Endothelial cell (in vitro differentiated cells): ENCODE measurements around the gene GAGE10. TPM values are rescaled to one million over a fixed set of nuclear protein-coding genes. Genes with fewer than 3 reads are reported as not detected.
"Not testable (repeated sequence)": the region's sequence is repeated elsewhere in the genome, so short reads cannot be mapped to it uniquely, and the experiment has no call there.

Source experiments
- DNase-seq: peaks from one replicate; pipeline ENCODE4 v3.0.0; 2021; ENCODE audit warnings: low spot score
- H3K27ac Mint-ChIP-seq: one replicate; pipeline ENCODE4 v1.8.0; 2021; ENCODE audit warnings: mixed read lengths, inconsistent platforms; ENCODE audit not compliant: unreplicated experiment
- H3K27me3 Mint-ChIP-seq: one replicate; pipeline ENCODE4 v1.8.0; 2021; ENCODE audit warnings: mild to moderate bottlenecking, moderate library complexity, mixed read lengths, inconsistent platforms; ENCODE audit not compliant: unreplicated experiment
- H3K36me3 Mint-ChIP-seq: one replicate; pipeline ENCODE4 v1.8.0; 2021; ENCODE audit warnings: mild to moderate bottlenecking, low read depth, mixed read lengths, inconsistent platforms; ENCODE audit not compliant: unreplicated experiment
- H3K4me1 Mint-ChIP-seq: one replicate; pipeline ENCODE4 v1.8.0; 2021; ENCODE audit warnings: mild to moderate bottlenecking, mixed read lengths, inconsistent platforms; ENCODE audit not compliant: unreplicated experiment
- H3K4me3 Mint-ChIP-seq: one replicate; pipeline ENCODE4 v1.8.0; 2021; ENCODE audit warnings: mild to moderate bottlenecking, mixed read lengths, inconsistent platforms; ENCODE audit not compliant: unreplicated experiment
- H3K9me3 Mint-ChIP-seq: one replicate; pipeline ENCODE4 v1.8.0; 2021; ENCODE audit warnings: mixed read lengths, inconsistent platforms; ENCODE audit not compliant: unreplicated experiment
- total RNA-seq: library from RNA; stranded (reverse); fragmentation: NEBNext Ultra II Directional; extraction: Animal tissue kit (Norgen Biotek cat#: 25700); gene quantifications from one replicate; pipeline ENCODE4 v1.2.1, GENCODE V29; 2021; ENCODE audit not compliant: unreplicated experiment
- TF ChIP-seq, protein P1 (sequence below): fragments of 200-600 bp; sonication (generic); IDR thresholded peaks from one replicate; pipeline ENCODE4 v1.5.0; 2021; ENCODE audit warnings: antibody characterized with exemption; ENCODE audit not compliant: unreplicated experiment

Gene GAGE10
- total RNA-seq, 1 donor from 2014 or later, result not detected

DNA sequence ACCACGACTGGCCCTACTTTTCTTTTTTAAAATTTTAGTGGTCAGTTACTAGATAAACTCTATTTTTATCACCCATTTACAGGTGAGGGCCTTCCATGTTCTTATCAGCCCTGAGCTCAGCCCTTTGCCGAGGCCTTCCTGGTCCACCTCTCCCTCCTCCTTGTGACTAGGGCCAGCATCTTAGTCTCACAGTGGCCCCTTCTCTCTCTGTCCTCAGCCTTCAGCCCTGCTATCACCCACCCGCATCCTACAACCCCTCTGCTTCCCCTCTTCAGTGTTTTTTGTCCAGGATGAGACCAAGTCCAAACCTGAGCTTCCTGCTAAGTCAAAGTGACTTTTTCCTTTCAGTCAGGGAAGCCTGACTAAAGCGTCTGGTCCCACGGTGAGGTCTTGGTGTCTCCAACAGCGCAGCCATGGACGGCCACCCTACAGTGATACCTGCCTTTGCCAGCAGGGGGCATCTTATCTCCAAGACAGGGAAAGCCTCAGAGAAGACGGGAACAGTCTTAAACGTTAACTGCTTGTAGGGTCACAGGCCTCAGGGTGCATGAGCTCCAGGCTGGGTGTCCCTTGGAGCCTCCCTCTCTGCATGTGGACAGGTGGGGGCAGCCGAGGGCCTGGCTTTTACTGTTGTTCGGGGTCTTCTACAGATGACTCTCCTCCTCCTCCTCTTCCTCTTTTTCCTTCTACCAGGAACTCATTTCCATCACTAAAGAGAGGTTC lies 11.7 kb upstream of the GAGE10 start:
- no peak overlapping the region for H3K4me3 Mint-ChIP-seq
- no peak overlapping the region for H3K27ac Mint-ChIP-seq

DNA sequence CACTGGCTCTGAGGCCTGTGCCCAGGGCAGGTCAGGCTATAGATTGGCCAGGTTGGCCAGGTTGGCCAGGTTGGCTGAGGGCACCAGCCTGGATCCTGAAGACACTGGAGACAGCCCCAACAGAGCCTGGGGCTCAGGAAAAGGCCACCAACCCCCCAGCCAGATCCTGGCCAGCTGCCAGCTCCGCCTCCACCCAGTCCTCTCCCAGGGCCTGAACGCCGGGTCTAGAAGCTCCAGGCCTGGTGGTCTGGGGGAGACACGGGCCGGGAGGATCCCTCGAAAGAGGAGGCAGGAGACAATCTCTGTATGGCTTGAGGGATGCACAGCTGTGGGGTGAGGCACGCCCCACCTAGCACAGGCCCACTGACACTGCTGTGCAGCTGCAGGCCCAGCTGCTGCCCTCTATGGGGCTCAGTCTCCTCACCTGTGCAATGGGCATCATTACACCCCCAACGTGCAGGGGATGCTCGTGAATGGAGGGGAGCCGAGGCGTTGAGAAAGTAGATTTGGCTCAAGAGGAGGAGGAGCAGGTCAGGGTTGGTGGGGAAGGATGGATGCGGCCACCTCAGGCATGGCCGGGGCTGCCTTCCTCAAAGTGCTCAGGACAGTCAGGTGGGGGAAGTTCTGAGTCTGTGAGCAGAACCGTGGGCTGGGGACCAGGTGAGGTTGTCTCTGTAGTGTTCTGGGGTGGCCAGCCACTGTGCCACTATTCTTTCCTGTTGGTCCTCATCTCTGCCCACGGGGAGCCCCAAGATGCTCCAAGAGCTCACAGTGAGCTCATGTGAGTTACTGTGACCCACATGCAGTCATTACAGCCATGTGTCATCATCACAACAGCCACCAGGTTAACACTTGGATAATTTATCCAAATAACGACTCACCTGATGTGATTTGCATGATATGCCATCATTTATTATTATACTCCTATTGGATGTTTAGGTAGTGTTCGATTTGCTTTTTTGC lies 10.8 kb upstream of the GAGE10 start:
- no peaks in the 10 kb centered on the region for H3K9me3 Mint-ChIP-seq
- peaks cover 2% of the 10 kb centered on the region for H3K27me3 Mint-ChIP-seq
- H3K27ac Mint-ChIP-seq, result no peak overlapping the region
- H3K4me1 Mint-ChIP-seq, result no peaks in the 10 kb centered on the region
- TF ChIP-seq, protein P1, sequence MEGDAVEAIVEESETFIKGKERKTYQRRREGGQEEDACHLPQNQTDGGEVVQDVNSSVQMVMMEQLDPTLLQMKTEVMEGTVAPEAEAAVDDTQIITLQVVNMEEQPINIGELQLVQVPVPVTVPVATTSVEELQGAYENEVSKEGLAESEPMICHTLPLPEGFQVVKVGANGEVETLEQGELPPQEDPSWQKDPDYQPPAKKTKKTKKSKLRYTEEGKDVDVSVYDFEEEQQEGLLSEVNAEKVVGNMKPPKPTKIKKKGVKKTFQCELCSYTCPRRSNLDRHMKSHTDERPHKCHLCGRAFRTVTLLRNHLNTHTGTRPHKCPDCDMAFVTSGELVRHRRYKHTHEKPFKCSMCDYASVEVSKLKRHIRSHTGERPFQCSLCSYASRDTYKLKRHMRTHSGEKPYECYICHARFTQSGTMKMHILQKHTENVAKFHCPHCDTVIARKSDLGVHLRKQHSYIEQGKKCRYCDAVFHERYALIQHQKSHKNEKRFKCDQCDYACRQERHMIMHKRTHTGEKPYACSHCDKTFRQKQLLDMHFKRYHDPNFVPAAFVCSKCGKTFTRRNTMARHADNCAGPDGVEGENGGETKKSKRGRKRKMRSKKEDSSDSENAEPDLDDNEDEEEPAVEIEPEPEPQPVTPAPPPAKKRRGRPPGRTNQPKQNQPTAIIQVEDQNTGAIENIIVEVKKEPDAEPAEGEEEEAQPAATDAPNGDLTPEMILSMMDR, result no peak
- no peak overlapping the region for H3K4me3 Mint-ChIP-seq
- DNase-seq, result no peak
- no peaks in the 10 kb centered on the region for H3K36me3 Mint-ChIP-seq

More for the DNA sequence above, 11.7 kb upstream of the GAGE10 start:
- peak; percentile 76 for DNase-seq
- Mint-ChIP-seq H3K27me3 (peaks cover 2% of the 10 kb centered on the region), H3K4me1 (no peaks in the 10 kb centered on the region), H3K36me3 (no peaks in the 10 kb centered on the region), H3K9me3 (no peaks in the 10 kb centered on the region)
- TF ChIP-seq, protein P1, result peak; percentile 67

DNA sequence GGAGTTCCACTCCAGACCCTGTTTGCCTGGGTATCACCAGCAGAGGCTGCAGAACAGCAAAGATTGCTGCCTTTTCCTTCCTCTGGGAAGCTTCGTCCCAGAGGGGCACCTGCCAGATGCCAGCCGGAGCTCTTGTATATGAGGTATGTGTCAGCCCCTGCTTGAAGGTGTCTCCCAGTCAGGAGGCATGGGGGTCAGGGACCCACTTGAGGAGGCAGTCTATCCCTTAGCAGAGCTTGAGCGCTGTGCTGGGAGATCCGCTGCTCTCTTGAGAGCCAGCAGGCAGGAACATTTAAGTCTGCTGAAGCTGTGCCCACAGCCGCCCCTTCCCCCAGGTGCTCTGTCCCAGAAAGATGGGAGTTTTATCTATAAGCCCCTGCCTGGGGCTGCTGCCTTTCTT lies 4.2 kb upstream of the GAGE10 start:
- not testable (repeated sequence) for DNase-seq, H3K4me3 Mint-ChIP-seq, H3K27me3 Mint-ChIP-seq, H3K4me1 Mint-ChIP-seq, H3K36me3 Mint-ChIP-seq, H3K27ac Mint-ChIP-seq, H3K9me3 Mint-ChIP-seq

DNA sequence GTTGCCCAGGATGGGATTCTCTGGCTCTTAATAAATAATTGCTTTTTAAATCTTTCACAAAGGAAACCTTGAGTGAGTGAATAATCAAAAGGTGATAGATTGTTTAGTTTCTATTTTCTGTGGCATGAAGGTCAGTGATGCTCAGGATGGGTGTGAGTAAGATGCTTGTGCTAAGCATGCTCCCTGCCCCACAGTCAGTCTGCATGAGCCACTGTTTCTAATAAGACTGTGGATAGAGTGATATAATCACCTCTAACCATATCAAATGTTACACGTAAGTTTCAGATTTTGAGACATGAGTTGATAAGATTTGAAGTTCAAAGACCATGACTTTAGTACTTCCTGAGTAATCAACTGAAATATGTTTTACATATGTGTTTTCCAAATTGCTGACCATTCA lies 2.7 kb upstream of the GAGE10 start:
- H3K9me3 Mint-ChIP-seq, result no peaks in the 10 kb centered on the region
- DNase-seq, result no peak
- H3K27me3 Mint-ChIP-seq, result no peaks in the 10 kb centered on the region
- H3K4me3 Mint-ChIP-seq, result no peak overlapping the region
- TF ChIP-seq, protein P1, result no peak
- H3K4me1 Mint-ChIP-seq, result no peaks in the 10 kb centered on the region
- no peaks in the 10 kb centered on the region for H3K36me3 Mint-ChIP-seq
- H3K27ac Mint-ChIP-seq, result no peak overlapping the region

DNA sequence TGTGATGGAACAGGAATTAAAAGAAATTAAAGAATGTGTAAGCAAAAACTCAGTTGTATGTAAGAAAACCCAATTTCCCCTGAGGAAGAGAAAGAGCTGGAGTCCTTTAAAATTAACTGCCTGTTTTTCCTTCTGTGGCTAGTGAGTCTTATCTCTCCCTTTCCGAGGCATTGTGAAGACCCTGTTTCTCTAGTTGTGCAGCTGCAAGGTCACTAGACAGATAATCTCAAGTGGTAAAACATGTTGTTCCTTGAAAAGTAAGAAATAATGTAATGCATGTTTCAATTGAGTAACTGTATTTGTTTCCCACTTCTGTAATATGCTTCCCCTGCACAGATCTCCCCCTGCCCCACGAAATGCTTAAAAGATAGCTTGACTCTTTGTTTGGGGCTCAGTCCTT lies 4.3 kb downstream of the GAGE10 start:
- not testable (repeated sequence) for H3K36me3 Mint-ChIP-seq, H3K9me3 Mint-ChIP-seq, H3K27ac Mint-ChIP-seq, H3K27me3 Mint-ChIP-seq, DNase-seq, H3K4me3 Mint-ChIP-seq, H3K4me1 Mint-ChIP-seq
